ENCODE data around the gene MACROD2. TPM values are rescaled to one million over a fixed set of nuclear protein-coding genes. Genes with fewer than 3 reads are reported as not detected.

MACROD2 gene
- total and polyA plus RNA-seq, 2 of the 4 experiments (the other 2 are of a cell fraction): not detected

DNA sequence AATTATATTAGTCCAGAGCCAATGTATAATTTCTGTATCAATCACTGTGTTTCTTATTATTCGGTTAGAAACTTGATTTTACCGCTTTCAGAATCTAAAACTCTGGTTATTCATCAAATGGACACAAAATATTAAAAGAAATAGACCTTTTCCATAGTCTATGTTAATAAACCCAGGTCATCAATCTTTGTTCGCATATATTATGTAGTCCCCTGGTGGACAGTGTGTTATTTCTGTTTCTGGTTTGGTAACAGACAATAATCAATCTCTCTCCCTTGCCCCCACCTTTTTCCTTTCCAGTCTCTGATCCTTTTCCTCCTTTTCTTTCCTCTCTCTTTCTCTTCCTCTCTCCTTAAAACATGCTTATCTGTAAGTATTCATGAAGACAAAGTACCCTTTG is 203.1 kb downstream of the MACROD2 start:
- Histone ChIP-seq H2AK5ac (ENCODE audit: low read depth, low read length) (no peak overlapping the region), H3K14ac (replicated peaks; ENCODE audit: low read depth, low read length) (no peak overlapping the region), H4K91ac (ENCODE audit: insufficient read depth, low read depth, low read length) (no peak overlapping the region), H2BK120ac (ENCODE audit: low read depth, low read length) (no peak overlapping the region), H3K9ac (ENCODE audit: low read depth, low read length) (no peak overlapping the region), H2AK9ac (replicated peaks; ENCODE audit: low read depth, low read length, poor library complexity) (no peak overlapping the region), H3K23ac (ENCODE audit: low read depth, low read length) (no peak overlapping the region), H3K4ac (ENCODE audit: low read depth, low read length) (no peak overlapping the region), H3K4me1 (ENCODE audit: control insufficient read depth, insufficient read depth, low read length) (no peaks in the 10 kb centered on the region; the same call in 1 of the 2 replicates), H2BK20ac (ENCODE audit: low read depth, low read length) (no peak overlapping the region), H3K36me3 (ENCODE audit: control insufficient read depth, insufficient read depth, low read length) (no peaks in the 10 kb centered on the region), H2BK15ac (ENCODE audit: low read depth, low read length) (no peak overlapping the region), H2AFZ (replicated peaks; ENCODE audit: low read length, poor library complexity) (no peak overlapping the region), H4K20me1 (ENCODE audit: insufficient read depth, low read length) (no peaks in the 10 kb centered on the region), H3K27ac (ENCODE audit: insufficient read depth, low read length) (no peak overlapping the region), H3K56ac (ENCODE audit: extremely low read depth, insufficient read depth, low read length) (no peak overlapping the region), H3K9me1 (ENCODE audit: insufficient read depth, low read length) (no peaks in the 10 kb centered on the region), H3K27me3 (ENCODE audit: control insufficient read depth, insufficient read depth, low read length) (no peaks in the 10 kb centered on the region), H3K18ac (ENCODE audit: low read depth, low read length) (no peak overlapping the region), H3K4me3 (ENCODE audit: insufficient read depth, low read depth, low read length) (no peak overlapping the region), H2BK5ac (ENCODE audit: low read depth, low read length, poor library complexity, severe bottlenecking) (no peak overlapping the region), H3K4me2 (ENCODE audit: low read depth, low read length) (no peak overlapping the region), H4K5ac (ENCODE audit: low read depth, low read length) (no peak overlapping the region), H3K9me3 (ENCODE audit: control insufficient read depth, insufficient read depth, low read length) (no peaks in the 10 kb centered on the region), H3K79me1 (ENCODE audit: low read depth in 1 of 2, low read length in 2 of 2) (no peaks in the 10 kb centered on the region), H4K8ac (ENCODE audit: low read depth in 2 of 2, low read length in 2 of 2) (no peak overlapping the region)
- ChIA-PET CTCF (no interaction called here), POLR2A (ENCODE audit: unreplicated experiment) (no interaction called here)
- intact Hi-C loops (cut with micrococcal nuclease): no loop called here
- dilution Hi-C loops (cut with HindIII; ENCODE audit: low sequenced_read_pairs, unreplicated experiment): no loop called here
- in situ Hi-C loops (cut with MboI; ENCODE audit: low sequenced_read_pairs): no loop called here
- BruUV-seq (replicated peaks): no TSS peak
- no peak for TF ChIP-seq POLR2A (IDR thresholded peaks at IDR 0.05; ENCODE audit: low read depth, low read length)
- TF ChIP-seq SMC3 (IDR thresholded peaks at IDR 0.05; ENCODE audit: low read depth, low read length): no peak
- no peak for TF ChIP-seq MAFK (IDR thresholded peaks at IDR 0.05; ENCODE audit: low read depth, low read length)
- no peak for TF ChIP-seq BHLHE40 (IDR thresholded peaks at IDR 0.05; ENCODE audit: low read depth, low read length)
- no peak for TF ChIP-seq NFE2L2 (IDR thresholded peaks at IDR 0.05; ENCODE audit: low read depth, low read length)
- no peak for TF ChIP-seq RCOR1 (IDR thresholded peaks at IDR 0.05; ENCODE audit: insufficient replicate concordance, low read length)
- TF ChIP-seq, protein P1, sequence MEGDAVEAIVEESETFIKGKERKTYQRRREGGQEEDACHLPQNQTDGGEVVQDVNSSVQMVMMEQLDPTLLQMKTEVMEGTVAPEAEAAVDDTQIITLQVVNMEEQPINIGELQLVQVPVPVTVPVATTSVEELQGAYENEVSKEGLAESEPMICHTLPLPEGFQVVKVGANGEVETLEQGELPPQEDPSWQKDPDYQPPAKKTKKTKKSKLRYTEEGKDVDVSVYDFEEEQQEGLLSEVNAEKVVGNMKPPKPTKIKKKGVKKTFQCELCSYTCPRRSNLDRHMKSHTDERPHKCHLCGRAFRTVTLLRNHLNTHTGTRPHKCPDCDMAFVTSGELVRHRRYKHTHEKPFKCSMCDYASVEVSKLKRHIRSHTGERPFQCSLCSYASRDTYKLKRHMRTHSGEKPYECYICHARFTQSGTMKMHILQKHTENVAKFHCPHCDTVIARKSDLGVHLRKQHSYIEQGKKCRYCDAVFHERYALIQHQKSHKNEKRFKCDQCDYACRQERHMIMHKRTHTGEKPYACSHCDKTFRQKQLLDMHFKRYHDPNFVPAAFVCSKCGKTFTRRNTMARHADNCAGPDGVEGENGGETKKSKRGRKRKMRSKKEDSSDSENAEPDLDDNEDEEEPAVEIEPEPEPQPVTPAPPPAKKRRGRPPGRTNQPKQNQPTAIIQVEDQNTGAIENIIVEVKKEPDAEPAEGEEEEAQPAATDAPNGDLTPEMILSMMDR (conservative IDR thresholded peaks at IDR 0.05; ENCODE audit: low read depth, low read length): no peak
- no peak for TF ChIP-seq CEBPB (IDR thresholded peaks at IDR 0.05; ENCODE audit: low read depth, low read length)
- TF ChIP-seq, protein P2, sequence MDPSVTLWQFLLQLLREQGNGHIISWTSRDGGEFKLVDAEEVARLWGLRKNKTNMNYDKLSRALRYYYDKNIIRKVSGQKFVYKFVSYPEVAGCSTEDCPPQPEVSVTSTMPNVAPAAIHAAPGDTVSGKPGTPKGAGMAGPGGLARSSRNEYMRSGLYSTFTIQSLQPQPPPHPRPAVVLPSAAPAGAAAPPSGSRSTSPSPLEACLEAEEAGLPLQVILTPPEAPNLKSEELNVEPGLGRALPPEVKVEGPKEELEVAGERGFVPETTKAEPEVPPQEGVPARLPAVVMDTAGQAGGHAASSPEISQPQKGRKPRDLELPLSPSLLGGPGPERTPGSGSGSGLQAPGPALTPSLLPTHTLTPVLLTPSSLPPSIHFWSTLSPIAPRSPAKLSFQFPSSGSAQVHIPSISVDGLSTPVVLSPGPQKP (IDR thresholded peaks at IDR 0.05; ENCODE audit: borderline replicate concordance, low read depth, low read length): no peak
- no CpG with 5 or more reads among the region's 3 CpGs for WGBS, 2 experiments (ENCODE audit: extremely low coverage in 2 of 2, insufficient read length in 1 of 2)
- ATAC-seq (ENCODE audit: low read depth) (no peak), DNase-seq (no peak)

Measured in IMR-90 (cell line).